Measurements from ENCODE around the gene NEK7.
A peak's percentile ranks its signal among the peaks of the same experiment; 100 is the strongest.
"Not testable (repeated sequence)": the region's sequence is repeated elsewhere in the genome, so short reads cannot be mapped to it uniquely, and the experiment has no call there.

NEK7 gene

GRCh38 chr1:198212126-198212525, 55.3 kb downstream of the NEK7 start:
- no peak for DNase-seq

- no peak for DNase-seq
Observed at GRCh38 chr1:198212675-198213074, 55.9 kb downstream of the NEK7 start.

DNA sequence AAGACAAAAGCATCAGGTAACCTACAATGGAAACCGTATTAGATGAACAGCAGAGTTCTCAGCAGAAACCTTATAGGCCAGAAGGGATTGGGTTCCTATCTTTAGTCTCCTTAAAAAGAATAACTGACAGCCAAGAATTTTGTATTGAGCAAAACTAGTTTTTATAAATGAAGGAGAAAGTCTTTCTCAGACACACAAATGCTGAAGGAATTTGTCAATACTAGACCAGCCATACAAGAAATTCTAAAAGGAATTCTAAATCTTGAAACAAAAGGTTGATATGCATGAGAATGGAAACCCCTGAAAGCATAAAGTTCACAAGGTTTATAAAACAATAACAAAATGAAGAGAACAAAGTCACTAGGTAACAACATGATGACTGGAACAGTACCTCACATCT, 58.1 kb downstream of the NEK7 start:
- no peak for DNase-seq

DNA sequence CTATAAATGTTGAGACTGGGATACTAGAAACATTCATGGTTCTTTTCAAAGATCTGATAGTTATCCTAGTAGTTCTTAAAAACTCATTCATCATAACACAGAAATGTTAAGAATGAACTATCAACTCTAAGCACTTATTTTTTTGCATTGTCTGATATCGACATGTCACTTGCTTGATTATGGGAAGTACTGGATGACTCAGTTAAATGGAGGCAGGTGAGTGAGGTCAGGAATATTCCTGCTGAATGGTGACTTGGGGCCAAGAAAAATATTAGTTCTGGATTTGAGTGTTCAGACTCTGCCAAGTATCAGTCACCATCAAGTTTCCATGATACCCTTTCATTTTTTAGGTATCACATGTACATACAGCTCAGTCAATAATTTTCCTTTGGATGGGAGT, 63.6 kb downstream of the NEK7 start:
- DNase-seq = no peak

- not testable (repeated sequence) for DNase-seq
Observed at GRCh38 chr1:198227010-198227409, 70.2 kb downstream of the NEK7 start.

DNA sequence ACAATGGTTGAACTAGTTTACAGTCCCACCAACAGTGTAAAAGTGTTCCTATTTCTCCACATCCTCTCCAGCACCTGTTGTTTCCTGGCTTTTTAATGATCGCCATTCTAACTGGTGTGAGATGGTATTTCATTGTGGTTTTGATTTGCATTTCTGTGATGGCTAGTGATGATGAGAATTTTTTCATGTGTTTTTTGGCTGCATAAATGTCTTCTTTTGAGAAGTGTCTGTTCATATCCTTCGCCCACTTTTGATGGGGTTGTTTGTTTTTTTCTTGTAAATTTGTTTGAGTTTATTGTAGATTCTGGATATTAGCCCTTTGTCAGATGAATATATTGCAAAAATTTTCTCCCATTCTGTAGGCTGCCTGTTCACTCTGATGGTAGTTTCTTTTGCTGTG, 70.7 kb downstream of the NEK7 start:
- not testable (repeated sequence) for DNase-seq

GRCh38 chr1:198228925-198229324, 72.1 kb downstream of the NEK7 start:
- no peak for DNase-seq

DNA sequence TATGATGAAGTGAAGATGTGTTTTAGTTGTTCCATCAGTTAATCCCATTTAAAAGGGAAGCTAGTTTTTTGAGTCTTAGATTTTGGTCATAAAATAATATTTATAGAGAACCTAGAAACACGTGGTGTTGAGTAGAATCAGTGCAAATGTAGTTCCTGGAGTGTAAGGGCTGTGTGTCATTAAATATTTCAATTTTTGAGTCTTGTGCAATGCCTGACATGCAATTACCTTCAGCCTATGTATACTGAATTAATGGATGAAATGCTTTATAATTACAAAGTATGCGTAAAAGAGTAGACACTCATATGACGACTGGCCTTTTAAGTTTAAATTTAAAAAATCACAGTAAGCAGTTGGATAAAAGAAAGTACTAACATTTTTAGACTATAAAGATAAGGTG, 75.0 kb downstream of the NEK7 start:
- no peak for DNase-seq

DNA sequence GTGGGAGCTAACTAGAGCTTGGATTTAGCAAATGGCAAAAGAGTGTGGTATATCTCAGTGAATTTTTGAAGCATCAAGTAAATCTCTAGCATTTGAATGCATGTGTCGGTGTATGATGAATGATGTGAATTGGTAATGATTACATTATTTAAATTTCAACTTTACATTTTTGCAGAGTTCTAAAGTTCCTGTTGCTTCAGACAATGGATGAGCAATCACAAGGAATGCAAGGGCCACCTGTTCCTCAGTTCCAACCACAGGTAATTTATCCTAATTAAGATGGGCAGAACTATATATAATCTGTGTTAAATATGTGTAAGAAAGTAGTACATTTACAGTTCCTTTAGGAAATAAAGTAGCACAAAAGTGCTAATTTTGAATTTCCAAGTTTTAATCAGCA, 75.6 kb downstream of the NEK7 start:
- DNase-seq = peak in 1 of 2 experiments; percentile 9

DNA sequence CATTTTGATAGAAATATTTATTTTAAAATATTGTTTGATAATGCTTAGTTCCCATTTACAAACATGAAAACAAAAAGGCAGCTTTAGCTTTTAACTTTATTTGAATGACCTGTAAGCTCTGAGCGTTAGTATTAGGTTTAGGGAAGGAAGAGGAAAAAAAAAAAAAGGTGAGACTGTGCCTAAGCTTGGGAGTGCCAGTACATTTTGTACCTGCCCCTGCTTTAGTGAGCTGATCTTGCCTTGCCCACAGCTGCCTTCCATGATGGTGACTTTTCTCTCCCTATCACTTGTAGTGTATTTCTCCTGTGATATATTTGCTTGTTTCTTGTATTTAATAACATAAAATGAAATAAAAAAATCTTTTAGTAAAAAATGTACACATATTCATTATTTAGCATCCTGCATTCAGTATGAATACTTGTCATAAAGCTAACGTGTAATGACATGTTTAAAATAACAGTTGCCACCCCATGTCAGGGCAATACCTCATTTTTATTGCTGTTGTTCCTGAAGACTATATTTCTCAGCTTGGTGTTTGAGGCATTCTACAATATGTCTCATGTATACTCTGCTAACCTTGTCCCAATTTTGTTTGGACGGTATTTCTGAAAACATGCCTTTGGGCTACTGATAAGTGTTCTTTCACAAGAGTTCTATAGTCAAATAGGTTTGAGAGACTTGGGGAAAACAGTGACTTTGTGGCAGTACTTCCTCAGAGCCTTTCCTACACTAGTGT, 76.3 kb downstream of the NEK7 start:
- no peak for DNase-seq

GRCh38 chr1:198234520-198235251, 77.9 kb downstream of the NEK7 start:
- no peak for DNase-seq

GRCh38 chr1:198238121-198238520, 81.3 kb downstream of the NEK7 start:
- no peak for DNase-seq

- no peak for DNase-seq
Observed at GRCh38 chr1:198241553-198241952, 84.8 kb downstream of the NEK7 start.

GRCh38 chr1:198244772-198245171, 88.0 kb downstream of the NEK7 start:
- DNase-seq = no peak

- no peak for DNase-seq
Observed at GRCh38 chr1:198245379-198245778, 88.6 kb downstream of the NEK7 start.

DNA sequence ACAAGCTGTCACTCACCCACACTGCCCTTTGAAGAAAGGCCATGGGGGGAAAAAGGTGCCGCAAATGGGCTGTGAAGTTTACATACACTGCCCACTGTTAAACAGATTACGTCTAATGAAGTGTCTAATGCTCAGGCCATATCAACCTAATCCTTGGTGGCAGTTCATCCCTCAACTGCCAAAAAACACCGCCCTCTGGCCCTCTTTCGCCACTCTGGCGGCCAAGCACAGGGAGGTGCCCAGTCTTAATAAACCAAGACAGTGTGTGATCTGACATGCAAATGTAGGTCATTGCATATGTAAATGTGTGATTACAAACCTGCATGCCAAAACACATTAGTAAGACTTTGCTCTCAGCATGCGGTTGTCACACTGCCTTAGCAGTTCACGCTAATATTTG, 89.5 kb downstream of the NEK7 start:
- peak in 1 of 2 experiments; percentile 8 for DNase-seq

DNA sequence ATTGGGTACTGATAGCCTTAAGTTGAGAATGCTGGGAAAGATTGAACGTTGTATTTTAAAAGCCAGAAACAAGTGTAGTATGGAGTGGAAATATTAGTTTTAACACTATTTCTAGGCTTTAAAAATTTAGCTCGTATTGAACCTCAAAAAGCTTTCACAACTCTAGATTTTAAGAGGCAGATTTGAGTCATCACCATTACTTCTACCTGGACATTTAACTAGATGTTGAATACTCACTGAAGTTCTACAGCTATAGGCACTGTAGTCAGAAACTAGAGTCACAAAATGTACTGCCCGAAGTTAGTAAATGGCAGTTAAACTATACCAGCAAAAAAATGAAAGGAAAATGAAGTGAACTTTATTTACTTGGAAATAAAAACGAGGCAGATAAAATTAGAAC, 96.5 kb downstream of the NEK7 start:
- no peak for DNase-seq

DNA sequence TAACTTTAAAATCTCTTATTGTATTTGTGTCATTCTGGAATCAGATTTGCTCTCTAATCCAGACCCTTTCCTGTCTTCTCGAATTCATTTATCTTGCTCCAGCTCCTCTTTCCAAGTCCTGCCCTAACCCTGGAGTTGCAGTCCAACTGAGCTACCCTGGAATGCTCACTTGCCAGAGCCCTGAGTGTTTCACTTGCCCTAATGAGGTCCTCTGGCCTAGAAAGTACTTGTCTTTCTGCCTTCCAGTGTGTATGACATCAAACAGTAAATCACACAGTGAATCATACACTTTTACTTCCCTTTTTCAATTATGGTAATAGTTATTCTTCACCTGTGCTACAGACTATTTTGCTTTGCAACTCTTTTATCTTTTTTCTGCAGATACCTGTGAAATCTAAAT, 96.9 kb downstream of the NEK7 start:
- no peak for DNase-seq

GRCh38 chr1:198254521-198254920, 97.7 kb downstream of the NEK7 start:
- DNase-seq = no peak

- no peak for DNase-seq
Observed at GRCh38 chr1:198254948-198255347, 98.2 kb downstream of the NEK7 start.

- no peak for DNase-seq
Observed at GRCh38 chr1:198255784-198256183, 99.0 kb downstream of the NEK7 start.

DNA sequence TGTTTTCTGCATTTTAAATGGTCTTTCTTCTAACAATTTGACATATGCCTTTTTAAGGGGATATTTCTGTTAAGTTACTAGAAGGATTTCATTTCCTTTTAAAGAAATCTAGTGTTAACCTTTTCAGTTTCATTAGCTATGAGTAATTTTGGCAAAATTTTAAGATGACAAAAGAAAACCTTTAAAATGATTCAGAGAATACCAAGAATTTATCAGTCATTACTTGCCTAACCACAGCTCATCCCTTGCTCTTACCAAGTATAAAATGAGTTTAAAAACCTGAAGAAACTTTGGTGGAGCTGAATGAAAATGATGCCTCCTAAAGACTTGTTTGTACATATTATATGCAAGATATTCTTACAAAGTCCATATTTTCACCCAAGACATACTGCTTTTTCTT, 101.7 kb downstream of the NEK7 start:
- no peak for DNase-seq

DNA sequence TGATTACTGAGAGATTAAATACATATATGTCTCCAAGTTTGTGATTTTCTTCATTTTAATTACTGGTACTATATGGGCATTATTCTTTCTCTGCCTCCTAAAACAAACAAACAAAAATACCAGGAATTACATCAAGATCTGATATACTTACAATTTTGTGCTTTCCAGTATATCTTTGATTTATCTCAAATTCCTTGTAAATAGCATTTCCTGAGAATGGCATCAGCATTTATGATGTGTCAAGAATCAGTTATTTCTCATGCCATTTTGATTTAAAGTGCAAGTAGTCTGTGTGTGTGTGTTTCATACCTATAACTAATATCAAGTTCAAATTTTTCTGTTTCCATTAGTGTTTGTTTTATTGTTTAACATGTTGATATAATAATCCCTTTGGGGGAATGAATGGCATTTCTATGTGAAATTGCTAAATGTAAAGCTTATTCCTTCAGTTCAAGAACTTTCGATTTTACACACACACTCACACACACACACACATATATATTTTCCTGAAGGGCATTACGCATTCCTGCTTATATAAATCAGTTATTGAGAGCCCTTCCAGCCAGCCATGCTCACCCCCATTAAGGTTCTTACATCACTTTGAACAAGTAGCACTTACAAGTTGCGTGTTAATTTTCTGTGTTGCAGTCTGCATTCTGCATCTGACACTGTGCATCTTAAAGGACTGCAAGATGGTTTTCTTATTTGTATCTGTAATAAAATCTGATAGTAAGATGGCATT, 102.7 kb downstream of the NEK7 start:
- no peak for DNase-seq

- no peak for DNase-seq
Observed at GRCh38 chr1:198261886-198262285, 105.1 kb downstream of the NEK7 start.
